NCI-H2171 (cell line): ENCODE measurements around the gene CCDC92.

Source experiments
- DNase-seq: peaks from one replicate; lab custom pipeline; 2025; lab: John Stamatoyannopoulos, UW

Gene CCDC92

DNA sequence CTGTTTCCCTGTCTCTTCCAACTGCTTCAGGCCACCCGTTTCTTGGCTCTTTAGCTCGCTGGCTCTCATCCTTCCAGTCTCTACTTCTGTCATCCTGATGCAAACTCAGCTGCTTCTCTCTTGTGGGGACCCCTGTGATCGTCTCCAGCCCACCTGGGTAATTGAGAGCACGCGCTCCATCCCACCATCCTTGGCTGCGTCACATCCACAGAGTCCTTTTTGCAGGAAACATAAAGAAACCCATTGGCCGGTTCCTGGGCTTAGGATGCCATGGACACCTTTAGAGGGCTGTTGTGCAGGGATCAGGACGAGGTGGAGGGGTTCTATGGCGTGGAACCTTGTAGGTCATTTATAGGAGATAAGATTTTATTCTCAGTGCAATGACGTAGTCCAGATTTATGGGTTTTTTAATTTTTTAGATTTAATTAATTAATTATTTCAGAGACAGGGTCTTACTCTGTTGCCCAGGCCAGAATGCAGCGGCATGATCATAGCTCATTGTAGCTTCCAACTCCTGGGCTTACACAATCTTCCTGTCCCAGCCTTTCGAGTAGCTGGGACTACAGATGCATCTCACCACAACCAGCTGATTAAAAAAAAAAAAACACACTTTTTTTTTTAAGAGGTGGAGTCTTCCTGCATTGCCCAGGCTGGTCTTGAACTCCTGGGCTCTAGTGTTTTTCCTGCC lies 82.6 kb downstream of the CCDC92 start:
- DNase-seq = no peak

DNA sequence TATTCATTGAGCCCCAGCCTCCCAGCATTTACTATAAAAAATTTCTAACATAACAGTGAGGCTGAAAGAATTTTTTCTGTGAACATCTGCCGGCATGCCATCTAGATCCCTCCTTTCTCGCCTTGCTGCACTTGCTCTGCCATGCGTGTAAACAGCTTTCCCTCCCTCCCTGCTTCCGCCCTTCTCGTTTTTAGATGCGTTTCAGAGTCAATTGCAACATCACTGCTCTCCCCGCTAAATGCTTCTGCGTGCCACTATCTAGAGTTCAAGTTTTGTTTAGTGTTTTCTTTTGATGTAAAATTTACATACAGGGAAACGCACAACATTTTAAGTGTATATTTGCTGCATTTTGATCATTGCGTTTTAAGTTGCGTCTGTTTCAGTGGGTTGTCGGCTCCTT lies 83.6 kb downstream of the CCDC92 start:
- DNase-seq = peak; percentile 70

DNA sequence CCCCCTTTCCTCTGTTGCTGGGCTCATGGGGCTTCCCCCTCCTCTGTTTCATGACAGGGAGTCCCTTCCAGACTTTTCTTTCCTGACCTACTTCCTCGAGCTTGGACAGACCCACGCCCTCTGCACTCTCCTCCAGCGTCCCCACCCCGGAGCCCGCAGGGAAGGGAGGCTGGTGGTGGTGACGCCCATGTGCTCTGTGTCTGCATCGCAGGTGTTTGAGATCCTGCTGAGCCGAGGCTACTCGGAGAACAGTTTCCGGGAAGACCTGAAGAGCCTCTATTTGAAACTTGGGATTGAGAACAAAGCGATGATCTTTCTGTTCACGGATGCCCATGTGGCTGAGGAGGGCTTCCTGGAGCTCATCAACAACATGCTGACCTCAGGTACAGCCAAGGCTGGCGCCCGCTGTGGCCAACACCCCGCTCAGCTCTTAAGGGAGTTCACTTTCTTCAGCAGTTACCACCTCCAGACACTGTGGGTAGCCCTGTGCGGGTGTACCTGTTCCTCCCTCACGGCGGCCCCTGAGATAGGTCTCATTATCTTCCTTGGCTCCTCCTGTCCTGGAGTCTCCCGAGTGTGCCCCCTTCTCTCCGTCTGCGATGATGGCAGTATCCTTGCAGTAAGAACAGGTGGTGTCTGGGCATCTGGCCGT lies 85.6 kb downstream of the CCDC92 start:
- no peak for DNase-seq

DNA sequence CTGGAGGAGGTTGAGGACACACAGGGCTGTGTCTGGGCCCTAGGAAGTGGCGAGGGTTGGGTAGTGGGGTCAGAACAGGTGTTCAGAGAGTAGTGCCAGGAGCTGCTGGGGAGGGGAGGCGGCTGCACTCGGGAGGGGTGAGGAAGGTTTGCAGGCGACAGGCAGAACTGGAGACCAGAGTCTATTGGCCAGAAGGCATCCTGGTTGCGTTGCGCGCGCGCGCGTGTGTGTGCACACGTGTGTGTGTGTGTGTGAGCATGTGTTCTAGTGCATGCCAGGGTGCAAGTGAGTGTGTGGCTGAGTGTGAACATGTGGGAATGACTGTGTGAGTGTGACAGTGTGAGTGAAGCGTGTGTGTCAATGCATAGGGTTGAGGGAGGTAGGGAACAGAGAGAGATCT lies 86.4 kb downstream of the CCDC92 start:
- DNase-seq = no peak
